HG03439 (cell line): ENCODE measurements around the gene PPP1R7.

Source experiments
- ATAC-seq: cut with Tn5 transposase; IDR thresholded peaks from one replicate; pipeline ENCODE4 v1.9.1; 2021; ENCODE audit warnings: mild to moderate bottlenecking, moderate library complexity; ENCODE audit not compliant: unreplicated experiment

The PPP1R7 gene

DNA sequence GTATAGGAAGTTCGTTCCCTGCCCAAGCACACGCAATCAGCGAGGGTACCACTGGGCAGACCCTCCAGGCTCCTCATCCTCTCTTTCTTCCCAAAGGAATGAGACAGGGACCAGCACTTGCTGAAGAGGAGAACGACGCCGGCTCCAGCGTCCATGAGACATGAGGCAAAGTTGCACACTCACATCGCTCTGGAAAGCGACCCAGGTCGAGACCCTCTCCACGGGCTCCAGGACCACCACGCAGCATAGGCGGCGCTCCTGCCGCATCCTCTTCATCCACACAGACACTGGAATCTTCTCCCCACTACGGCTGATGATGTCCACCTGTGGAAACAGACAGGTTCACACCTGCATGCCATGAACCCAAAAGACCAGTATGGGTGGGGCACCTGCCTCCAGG is 11.8 kb upstream of the PPP1R7 start:
- no peak for ATAC-seq

DNA sequence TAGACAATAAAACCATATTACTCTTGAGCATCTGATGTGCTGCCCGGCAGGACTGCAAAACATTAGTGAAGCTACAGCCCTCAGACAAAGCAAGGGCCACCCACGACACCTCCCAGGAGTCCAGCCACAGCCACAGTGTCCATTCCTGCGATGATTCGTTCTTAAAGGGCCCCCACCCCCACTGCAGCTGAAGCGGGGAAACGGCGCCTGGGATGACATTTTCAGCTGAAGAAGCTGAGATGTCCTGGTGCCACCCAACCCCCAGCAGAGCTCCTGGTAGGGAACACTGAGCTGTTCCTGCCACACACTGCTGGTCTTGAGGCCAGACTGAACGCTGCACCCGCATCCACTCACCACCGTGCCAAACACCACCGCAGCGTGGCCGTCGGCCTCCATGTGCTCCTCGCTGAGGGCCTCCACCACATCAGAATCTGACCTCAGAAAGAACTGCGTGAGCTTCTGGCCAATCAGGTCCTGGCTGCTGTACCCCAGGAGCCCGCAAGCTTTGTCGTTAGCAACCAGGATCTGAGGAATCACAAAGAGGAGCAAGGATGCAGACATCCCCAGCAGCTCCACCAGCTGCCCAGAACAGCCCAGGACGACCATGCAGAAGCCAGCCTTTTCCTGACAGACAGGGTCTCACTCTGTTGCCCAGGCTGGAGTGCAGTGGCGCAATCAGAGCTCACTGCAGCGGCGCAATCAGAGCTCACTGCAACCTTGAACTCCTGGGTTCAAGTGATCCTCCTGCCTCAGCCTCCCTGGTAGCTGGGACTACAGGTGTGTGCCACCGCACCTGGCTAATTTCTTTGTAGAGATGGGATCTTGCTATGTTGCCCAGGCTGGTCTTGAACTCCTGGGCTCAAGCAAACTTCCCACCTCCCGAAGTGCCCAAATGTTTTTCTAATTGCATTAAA is 10.5 kb upstream of the PPP1R7 start:
- no peak for ATAC-seq

DNA sequence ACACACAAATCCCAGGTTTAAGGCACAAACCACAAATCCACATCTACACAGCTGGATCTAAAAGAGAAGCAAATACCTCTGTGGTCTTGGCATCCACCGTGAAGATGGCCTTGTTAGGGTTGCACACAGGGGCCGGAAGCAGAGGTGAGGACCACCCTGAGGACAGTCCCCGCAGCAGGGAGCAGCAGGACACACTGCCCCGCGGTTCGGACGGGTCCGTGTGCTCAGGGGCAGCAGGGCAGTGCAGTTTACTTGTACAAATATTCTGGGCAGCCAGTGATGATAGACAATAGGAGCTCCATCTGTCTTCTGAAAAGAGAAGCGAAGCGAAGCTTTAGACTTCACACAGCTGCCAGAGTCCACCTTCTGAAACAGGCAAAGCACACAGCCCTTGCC is 9.8 kb upstream of the PPP1R7 start:
- no peak for ATAC-seq

DNA sequence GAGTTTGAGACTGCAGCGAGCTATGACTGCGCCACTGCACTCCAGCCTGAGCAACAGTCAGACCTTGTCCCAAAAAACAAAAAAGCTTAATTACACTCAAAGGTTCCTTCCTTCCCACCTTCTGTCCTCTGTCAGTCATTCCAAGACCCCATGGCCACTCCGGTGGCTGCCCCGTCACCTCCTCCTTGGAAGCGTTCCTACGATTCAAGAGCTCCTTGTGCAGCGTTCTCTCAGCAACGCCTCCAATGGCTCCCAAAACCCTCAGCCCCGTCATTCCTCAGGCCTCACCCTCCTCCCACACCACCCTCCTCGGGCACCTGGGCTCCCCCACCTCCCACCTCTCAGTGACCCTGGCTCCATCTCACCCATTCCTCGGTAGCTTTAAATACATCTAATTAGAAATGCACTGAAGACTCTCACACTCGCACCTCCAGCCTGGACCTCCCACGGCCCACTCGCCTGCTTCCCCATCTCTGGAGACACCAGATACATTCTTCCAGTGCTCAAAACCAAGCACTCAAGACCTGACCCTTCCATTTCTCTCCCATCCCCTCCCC is 9.0 kb upstream of the PPP1R7 start:
- no peak for ATAC-seq

DNA sequence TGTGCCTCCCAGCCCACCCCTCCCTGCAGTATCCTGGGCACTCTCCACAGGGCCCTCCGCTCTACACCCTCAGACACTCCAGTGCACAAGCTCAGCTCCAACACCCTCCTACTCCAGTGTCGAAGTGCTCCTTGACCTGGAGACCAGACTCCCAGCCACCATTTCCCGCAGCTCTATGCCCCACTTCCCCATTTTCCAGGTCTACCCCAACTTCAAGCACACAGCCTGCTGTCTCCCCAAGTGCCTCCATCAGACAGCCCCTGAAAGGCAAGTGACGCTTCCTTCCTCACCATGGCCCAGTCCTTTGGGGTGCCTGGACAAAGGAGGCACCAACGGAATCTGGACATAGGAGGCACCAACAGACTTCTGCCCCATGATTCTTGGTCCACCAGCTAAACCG is 8.2 kb upstream of the PPP1R7 start:
- no peak for ATAC-seq

DNA sequence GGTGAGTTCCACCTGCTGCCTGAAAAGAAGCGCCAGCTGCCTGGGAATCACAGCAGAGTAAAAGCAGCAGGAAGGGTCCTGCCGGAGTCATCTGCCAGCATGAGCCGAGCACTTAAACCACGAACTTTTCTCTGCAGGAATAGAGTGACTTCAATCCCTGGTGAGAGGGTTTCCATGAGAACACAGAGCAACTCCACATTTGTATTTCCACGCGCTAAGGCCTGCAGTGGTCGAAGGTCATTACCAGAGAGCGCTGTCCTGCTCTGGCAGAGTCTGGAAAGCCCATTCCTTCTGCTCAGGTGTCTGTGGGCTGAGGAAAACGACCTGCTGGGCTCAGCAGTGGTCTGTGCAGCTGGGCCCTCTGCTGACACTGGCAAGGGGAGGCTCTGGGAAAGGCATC is 7.7 kb upstream of the PPP1R7 start:
- no peak for ATAC-seq

DNA sequence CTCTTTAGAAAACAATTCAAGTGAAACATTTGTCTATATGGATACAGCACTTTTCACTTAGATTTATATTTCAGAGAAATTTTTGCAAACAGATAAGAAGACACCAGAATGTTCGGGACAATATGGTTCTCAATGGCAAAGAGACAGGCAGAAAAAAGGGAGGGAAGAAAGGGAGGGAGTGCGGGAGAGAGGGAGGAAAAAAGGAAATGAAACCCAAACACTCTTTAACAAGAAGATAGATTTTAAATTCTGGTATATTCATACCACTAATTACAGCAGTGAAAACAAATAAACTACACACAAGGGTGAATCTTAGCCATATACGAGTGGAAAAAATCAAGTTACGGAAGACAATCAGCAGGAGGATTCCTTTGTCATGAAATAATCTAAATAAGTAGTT is 4.0 kb upstream of the PPP1R7 start:
- ATAC-seq, result no peak

DNA sequence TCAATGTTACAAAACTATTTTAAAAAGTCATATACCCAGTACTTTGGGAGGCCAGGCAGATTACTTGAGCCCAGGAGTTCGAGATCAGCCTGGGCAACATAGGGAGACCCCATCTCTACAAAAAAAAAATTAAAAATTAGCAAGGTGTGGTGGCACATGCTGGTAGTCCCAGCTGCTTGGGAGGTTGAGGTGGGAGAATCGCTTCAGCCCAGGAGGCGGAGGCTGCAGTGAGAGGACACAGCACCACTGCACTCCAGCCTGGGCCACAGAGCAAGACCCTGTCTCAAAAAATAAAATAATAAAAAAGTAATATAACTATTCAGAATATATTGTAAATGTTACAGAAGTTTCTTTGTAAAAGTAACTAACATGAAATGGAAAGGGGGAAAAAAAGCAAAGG is 2.9 kb upstream of the PPP1R7 start:
- no peak for ATAC-seq

DNA sequence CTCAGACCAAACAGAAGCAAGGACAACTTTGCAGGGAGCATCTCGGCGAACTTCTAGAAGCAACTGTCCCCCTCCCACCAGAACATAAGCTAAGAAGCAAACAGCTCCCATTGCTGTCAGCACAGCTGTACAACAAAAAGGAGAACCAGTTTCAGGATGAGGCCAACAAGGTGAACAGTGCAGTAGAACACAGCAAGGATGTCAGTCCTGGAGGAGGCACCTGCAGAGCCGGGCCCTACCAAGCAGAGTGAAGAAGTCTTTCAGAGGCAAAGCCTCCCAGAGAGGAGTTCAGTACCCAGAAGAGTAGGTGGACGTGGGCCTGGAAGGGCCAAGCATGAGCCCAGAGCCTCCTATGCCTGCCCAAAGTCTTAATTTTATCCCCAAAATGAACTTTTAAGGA is 2.0 kb upstream of the PPP1R7 start:
- no peak for ATAC-seq

DNA sequence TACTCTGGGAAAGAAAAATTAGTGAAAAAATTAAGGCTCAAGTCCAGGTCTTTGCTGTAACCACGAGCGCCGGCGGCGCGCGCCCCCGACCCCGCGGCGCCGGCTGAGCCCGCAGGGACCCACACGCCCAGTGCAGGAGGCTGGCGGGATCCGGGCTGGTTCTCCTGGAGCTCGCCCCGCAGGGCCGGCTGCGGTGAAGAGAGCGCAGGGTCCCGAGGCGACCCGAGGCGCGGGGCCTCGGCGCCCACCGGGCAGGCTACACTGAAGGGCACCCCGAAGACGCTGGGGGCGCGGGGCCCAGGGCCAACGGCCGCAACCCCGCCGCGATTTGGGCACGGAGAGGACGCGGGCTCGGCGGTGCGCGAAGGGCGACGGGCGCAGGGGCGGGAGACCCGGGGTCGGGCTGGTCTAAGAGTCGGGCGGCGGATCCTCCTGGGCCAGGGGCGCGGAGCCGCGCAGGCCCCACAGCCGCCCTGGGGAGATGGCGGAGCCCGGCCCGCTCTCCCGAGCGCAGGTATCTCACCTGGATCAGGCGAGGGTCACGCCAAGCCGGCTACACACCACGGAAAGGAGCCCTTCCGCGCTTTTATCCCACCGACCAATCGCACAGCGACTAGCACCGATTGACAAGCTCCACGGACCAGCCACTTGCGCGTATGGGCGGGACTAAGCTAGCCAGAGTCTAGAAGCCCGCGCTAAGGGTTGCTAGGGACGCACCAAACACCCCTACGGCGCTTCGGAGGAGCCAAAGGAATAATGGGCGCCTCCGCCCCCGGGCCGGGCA is 1.2 kb upstream of the PPP1R7 start, which contains the start of gene PASK:
Gene PASK, minus strand, starts transcription at position 582 of the 784 bp plus-strand sequence. CDS start 6,440 bp downstream, outside the sequence.
- peak; percentile 55 for ATAC-seq

DNA sequence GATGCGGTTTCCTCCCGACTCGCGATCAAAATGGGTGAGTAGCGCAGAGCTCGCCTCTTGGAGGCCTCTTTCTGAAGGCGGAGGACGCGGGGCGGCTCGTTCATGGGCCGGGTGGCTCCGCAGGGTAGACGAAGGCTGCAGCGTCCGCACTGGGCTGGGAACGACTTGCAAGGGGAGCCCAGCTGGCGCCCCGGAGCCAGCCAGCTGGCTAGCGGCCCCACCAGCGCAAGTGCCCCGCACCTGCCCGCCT is 667 bp upstream of the PPP1R7 start:
- ATAC-seq, result peak; percentile 22

DNA sequence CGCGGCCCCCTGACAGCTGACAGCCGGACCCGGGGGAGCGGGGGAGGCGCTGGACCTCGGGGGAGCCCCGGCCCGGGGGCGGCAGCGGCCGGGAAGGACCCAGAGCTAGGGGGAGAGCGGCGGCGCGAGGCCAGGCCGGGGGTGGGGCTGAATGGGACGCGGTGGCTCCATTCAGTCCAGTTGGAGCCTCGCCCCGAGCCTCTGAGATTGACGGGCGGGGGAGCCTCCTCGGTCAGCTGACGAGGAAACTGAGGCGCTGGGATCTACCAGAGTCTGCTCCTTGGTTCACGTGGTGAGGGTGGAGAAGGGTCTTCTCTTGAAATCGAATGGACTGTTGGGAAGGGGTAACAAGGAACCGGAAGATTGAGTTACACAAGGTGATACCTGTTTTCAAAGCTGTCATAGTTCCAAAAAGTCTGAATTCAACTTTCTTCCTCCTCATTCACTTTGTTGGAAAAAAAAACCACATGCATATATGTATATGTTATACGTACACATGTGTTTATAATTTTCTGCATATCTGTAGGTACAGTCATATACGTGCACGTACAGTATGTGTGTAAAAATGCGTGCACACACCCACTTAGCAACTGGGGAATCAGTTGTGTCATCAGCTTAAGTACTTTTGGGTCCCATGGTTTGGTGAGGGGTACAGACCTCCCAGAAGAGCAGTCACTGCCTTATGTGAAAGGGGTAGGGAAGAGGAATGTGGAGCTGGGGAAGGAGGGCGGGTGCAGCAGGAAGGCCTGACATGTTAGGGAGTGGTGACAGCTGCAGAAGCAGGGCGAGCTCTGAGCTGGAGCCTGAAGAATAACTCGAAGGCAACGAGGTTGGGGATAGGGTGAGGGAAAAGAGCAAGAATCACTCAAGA is 628 bp downstream of the PPP1R7 start:
- no peak for ATAC-seq

DNA sequence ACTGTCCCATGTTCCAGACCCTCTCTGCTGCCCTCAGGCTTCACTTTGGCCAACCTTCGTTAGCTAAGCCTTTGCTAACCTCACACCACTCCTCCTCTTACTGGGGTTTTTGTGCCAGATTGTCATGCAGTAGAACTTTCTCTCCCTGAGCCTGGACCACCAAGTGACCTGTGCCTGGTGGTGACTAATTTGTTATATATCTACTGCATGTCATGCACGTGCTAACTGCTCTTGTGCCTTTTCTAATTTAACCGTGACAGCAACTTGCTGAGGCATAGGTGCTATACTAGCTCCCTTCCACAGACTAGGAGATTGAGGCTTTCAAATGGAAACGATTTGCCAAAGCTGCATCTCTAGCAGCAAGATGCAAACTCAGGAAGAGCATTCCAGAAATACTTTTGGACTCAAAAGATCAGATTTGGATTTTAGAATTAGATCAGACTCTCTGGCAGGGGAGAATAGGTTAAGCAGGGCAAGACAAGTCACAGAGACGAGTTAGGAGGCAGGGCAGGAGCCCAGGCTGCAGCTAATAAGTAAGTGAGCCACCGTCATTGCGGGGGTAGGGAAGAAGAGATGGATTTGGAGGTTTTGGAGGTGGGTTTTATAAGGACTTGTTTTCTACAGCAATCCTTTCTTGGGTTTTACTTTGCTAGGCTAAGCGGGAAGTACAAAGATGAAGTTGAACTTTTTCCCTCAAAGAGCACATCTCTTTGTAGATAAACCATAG is 1.8 kb downstream of the PPP1R7 start:
- no peak for ATAC-seq

DNA sequence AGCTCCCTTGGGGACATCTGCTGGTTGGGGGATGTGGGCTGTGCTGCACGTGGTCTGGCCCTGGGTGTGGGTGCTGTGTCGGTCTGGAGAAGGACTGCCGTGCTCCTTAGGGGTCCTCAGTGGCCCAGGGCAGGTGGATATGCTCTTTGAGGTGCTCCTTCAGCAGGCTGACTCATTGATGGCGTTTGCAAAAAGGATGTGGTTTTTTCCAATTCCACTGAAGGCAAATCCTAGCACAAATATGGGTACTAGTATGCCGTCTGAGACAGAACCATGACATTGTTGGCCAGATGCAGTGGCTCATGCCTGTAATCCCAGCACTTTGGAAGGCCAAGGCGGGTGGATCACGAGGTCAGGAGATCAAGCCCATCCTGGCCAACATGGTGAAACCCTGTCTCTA is 3.3 kb downstream of the PPP1R7 start:
- no peak for ATAC-seq

DNA sequence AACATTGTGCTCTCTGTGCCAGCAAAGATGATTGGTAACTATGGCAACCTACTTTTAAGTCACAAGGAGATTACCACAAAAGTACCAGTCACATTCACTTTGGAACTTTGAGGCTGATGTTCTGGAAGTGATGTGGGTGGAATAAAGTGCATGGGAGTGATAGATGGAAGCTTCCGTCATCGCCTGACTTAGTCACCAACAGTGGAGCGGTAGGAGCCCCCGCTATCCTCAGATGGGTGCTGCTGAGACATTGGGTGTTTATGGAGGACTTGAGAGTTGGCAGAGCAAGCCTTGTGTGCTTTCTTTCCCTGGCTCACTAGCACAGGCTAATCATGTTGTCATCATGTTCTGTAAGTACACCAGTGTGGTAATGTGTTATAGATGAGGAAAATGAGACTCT is 4.6 kb downstream of the PPP1R7 start:
- no peak for ATAC-seq

DNA sequence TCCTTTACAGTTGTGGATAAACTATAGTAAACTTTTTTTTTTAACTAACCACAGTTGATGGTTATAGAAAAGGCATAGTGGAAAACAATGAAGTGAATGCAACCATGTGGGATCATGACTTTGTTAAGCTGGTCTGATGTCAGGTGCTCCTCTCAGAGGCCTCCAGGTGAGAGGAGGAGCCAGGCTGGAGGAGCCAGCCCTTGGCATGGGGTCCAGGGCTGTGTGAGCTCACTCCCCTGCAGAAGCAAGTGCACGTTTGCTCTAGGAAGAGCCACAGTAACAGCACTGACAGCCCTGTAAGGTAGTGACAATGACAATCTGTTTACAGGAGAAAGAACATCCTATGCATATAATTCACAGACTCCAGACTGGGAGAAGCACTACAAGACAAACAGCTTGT is 5.7 kb downstream of the PPP1R7 start:
- no peak for ATAC-seq

DNA sequence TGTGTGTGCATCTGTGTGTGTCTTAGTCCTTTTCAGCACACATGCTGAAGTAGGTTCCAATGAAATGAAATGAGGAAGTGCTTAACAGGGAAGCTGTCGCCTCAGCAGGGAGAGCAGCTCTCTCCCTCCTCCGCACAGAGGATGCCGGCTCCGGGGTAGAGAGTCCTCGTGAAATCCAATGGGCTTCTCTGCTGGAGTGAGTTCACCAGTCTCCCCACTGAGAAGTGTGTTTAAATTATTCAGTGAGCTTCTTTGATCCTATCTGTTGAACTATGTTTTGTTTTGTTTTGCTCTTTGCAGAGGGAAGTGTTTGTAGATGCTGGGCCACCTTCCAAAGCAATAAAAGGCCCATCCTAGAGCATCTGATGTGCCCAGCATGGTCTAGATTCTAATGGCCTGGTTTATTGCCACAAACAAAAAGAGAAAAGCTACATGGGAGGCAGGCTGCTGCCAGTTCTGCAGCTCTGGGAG is 6.7 kb downstream of the PPP1R7 start:
- ATAC-seq, result no peak

DNA sequence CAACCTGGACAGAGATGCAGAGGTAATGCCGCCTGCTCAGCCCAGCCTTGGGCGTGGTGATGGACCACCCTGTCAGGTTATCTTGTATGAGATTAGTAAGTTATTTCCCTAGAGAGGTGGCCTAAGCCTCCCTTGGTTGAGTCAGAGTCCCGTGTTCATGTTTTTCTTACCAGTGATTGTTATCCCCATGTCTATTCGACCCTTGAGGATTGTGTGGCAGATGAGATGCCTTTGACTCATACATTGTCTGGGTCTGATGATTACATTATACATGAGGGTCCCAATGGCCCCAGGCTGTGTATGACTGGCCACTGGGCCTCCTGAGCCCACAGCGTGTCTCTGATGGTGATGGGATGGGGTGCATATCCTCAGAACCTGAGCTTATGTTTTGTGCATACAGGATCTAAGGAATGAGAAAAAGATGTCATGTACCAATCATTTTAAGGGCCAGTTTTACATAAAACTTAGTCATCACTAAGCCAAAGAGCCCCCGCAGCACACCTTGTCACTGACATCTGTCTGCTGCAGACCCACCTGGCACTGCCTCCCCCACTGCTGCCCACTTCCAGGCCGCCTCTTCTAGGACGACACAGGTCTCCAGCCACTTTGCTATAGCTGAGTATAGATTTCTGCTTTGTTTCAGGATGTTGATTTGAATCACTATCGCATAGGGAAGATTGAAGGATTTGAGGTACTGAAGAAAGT is 7.7 kb downstream of the PPP1R7 start:
- ATAC-seq, result no peak

DNA sequence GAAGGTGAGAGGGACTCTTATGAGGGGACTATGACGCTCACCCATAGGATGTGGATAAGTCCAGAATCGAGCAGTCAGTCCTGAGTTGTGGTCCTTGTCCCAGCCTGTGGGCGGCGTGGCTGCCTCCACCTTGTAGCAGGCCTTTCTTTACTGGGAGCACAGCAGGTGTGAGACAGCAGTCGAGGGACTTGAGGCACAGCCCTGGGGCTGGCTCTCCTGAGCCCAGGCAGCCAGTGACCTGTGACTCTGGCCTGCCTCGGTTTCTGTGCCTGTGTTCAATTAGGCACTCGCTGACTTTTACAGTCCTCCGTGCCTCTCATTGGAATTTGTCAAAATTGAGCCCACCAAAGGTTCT is 8.3 kb downstream of the PPP1R7 start:
- no peak for ATAC-seq

DNA sequence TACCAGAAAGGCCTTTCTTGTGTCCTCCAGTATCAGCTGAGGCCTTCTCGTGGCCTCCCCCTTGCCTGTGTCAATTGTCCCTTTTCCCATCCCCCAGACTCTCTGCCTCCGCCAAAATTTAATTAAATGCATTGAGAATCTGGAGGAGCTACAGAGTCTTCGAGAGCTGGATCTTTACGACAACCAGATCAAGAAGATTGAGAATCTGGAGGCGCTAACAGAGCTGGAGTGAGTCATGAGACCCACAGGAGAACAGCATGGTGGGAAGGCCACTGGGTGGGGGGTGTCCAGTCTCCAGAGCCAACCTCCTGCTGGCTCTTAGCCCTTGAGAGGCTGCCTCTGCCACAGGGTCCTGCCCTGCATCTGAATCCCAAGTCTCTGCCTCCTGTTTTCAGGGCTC is 8.8 kb downstream of the PPP1R7 start:
- no peak for ATAC-seq
